RWPE1 (cell line): ENCODE measurements around the gene ANKRD28.

Experiments used
- CTCF ChIA-PET: fragments of 350-600 bp; sonication (Branson Sonifier 250); formaldehyde crosslinking; extraction: SDS; loops from one replicate; lab custom pipeline; 2021; lab: Yijun Ruan, JAX
- POLR2A ChIA-PET: fragments of 400-600 bp; formaldehyde crosslinking; extraction: SDS; loops from one replicate; lab custom pipeline; 2020; ENCODE audit warnings: antibody characterized with exemption; ENCODE audit not compliant: low non-redundant PET; lab: Yijun Ruan, JAX
- DNase-seq: peaks from one replicate; pipeline ENCODE4 v3.0.0; 2012; ENCODE audit warnings: low spot score
- H3K27ac ChIP-seq: fragments of 450-650 bp; 2 replicates; pipeline ENCODE4 v1.5.1; 2017
- CTCF ChIP-seq: fragments of 450-650 bp; conservative IDR thresholded peaks from 2 replicates; pipeline ENCODE4 v1.5.1; 2017; ENCODE audit warnings: low read depth, mild to moderate bottlenecking

ANKRD28 gene

GRCh38 chr3:15659254-15659975 lies 138.4 kb downstream of the ANKRD28 start:
- DNase-seq = no peak

GRCh38 chr3:15657016-15657415 lies 140.8 kb downstream of the ANKRD28 start:
- H3K27ac ChIP-seq = no peak overlapping the region
- no peak for DNase-seq
- CTCF ChIA-PET = no interaction called here
- no peak for TF ChIP-seq CTCF
- POLR2A ChIA-PET = no interaction called here

More at GRCh38 chr3:15659254-15659975, 138.4 kb downstream of the ANKRD28 start:
- ChIA-PET POLR2A (no interaction called here), CTCF (no interaction called here)
- no peak overlapping the region for H3K27ac ChIP-seq
- TF ChIP-seq CTCF = no peak

DNA sequence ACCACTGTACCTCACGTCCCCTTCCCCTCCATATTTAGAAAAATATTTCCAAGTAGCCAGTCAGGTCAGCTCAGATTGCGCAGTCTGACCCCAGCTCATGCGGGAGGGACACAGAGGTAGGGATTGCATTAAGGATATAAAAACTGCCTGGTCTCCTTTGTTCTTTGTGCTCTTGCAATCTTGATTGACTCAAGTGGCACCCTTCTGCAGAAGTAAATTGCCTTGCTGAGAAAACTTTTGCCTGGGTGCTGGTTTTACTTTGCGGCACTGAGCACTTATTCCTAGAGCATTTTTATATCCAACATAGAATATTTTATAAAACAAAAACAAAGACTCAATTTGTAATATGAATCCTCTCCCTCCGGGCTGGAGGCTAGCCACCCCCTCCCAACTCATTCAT lies 141.4 kb downstream of the ANKRD28 start:
- TF ChIP-seq CTCF = no peak
- no peak for DNase-seq
- CTCF ChIA-PET = no interaction called here
- H3K27ac ChIP-seq = no peak overlapping the region
- POLR2A ChIA-PET = no interaction called here

DNA sequence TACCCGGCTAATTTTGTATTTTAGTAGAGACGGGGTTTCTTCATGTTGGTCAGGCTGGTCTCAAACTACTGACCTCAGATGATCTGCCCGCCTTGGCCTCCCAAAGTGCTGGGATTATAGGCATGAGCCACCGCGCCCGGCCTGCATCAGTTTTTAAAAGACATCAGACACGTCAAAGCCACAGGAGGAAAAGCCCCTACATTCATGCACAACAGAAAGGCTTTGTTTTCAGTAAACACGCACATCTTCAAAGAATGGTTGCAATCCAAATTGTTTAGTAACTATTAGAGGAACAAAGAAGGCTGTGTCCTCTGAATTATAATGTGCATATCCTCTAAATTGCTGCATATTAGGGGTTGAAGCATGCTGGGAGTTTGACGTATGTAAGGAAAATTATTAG lies 142.9 kb downstream of the ANKRD28 start:
- DNase-seq = no peak

DNA sequence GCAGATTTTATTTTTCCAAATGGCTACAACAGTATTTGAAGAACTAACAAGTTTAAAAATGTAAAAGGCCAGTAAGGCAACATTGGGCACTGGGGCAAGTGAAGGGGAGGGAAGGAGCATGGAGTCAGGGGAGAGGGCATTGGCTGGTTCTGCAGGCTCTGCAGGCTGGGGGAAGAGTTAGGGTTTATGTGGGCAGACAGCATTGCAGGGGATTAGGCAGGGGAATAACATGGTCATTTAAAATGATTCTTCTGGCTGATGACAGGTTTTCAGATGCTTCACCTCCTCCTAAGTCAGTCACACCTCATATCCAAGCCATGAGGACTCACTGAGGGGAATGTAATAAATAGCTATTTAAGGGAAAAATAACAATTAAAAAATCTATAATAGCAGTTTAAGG lies 143.7 kb downstream of the ANKRD28 start:
- no peak overlapping the region for H3K27ac ChIP-seq
- no peak for DNase-seq
- CTCF ChIA-PET = interaction anchor here (0.5 kb wide), 1 partner anchor 47 kb away, joined by 4 read pairs; no protein-coding TSS in a partner anchor
- no peak for TF ChIP-seq CTCF
- POLR2A ChIA-PET = no interaction called here

More for the DNA sequence above, 142.9 kb downstream of the ANKRD28 start:
- TF ChIP-seq CTCF = no peak
- ChIA-PET CTCF (no interaction called here), POLR2A (no interaction called here)
- no peak overlapping the region for H3K27ac ChIP-seq

- CTCF ChIA-PET = no interaction called here
- TF ChIP-seq CTCF = no peak
- no peak overlapping the region for H3K27ac ChIP-seq
- DNase-seq = no peak
- POLR2A ChIA-PET = no interaction called here
Observed at GRCh38 chr3:15653321-15653720, 144.5 kb downstream of the ANKRD28 start.
